Aorta (tissue), 5 donors: ENCODE measurements around the gene ZNF598. TPM values are rescaled to one million over a fixed set of nuclear protein-coding genes. Genes with fewer than 3 reads are reported as not detected.

Experiments used
- ATAC-seq: fragments of 200-7000 bp; cut with Tn5 transposase; one replicate; pipeline ENCODE4 v1.9.1; 2022; ENCODE audit warnings: moderate library complexity; ENCODE audit not compliant: low FRiP score
- DNase-seq, 2 donors: peaks; one replicate each; pipeline ENCODE4 v3.0.0-alpha.2; 2020
- H3K27ac ChIP-seq, 2 donors: one replicate each; pipeline ENCODE4 v1.5.1; 2013; ENCODE audit warnings: low read length in 2 of 2, mild to moderate bottlenecking in 2 of 2, moderate library complexity in 2 of 2, control low read depth in 1 of 2, inconsistent platforms in 1 of 2, low read depth in 1 of 2
- H3K27me3 ChIP-seq, 2 donors: one replicate each; pipeline ENCODE4 v1.6.1; 2013; ENCODE audit warnings: control low read depth in 1 of 2, low read length in 1 of 2, mild to moderate bottlenecking in 1 of 2, moderate library complexity in 1 of 2; ENCODE audit not compliant: insufficient read depth in 2 of 2, control insufficient read depth in 1 of 2
- H3K36me3 ChIP-seq, 2 donors: one replicate each; pipeline ENCODE4 v1.6.1; 2013; ENCODE audit warnings: control low read depth in 1 of 2, low read length in 1 of 2, mild to moderate bottlenecking in 1 of 2; ENCODE audit not compliant: insufficient read depth in 2 of 2, control insufficient read depth in 1 of 2
- H3K4me1 ChIP-seq, 2 donors: one replicate each; pipeline ENCODE4 v1.6.1; 2013; ENCODE audit warnings: low read length in 2 of 2, control low read depth in 1 of 2, mild to moderate bottlenecking in 1 of 2, moderate library complexity in 1 of 2; ENCODE audit not compliant: insufficient read depth in 2 of 2, control insufficient read depth in 1 of 2
- H3K4me3 ChIP-seq, 2 donors: one replicate each; pipeline ENCODE4 v1.5.1; 2013; ENCODE audit warnings: low read length in 2 of 2, control low read depth in 1 of 2, mild to moderate bottlenecking in 1 of 2
- H3K9me3 ChIP-seq: one replicate; pipeline ENCODE4 v1.6.1; 2013; ENCODE audit warnings: mild to moderate bottlenecking, low read length; ENCODE audit not compliant: control insufficient read depth
- WGBS, 2 donors: extraction: QIAGEN DNeasy Blood & Tissue Kit; methylation state at CpG; one replicate each; pipeline ENCODE4 v1.1.7; 2013; 5-methylcytosine and 5-hydroxymethylcytosine counted together
- intact Hi-C, 2 donors: fragments of 100-400 bp; cut with DNase I; formaldehyde crosslinking; loops; one replicate each; pipeline versions ENCODE4 v1.14.2 to v1.15.0; 2022
- polyA plus RNA-seq, 2 donors: library from polyadenylated mRNA; stranded (reverse); fragments of 200-250 nt; gene quantifications; one replicate each; pipeline ENCODE4 v1.2.3, GENCODE V29; 2013
- total RNA-seq, 2 donors: library from RNA; stranded (reverse); fragmentation: NEBNext Ultra II Directional; extraction: Animal tissue kit (Norgen Biotek cat#: 25700); gene quantifications; one replicate each; pipeline ENCODE4 v1.2.1, GENCODE V29; 2021
- donor health status: healthy with polysubstance abuse.
- donor health status: Bipolar disorder and iron deficiency.
- donor health status: DM: no; HTN: no; CAD: no.
- donor health status: DM: no; HTN: no; CAD: no.
- donor health status: DM: yes; HTN: yes; CAD: no.

The ZNF598 gene
- total and polyA plus RNA-seq, 4 donors, result 12.8 to 34.4 (median 32.0) TPM

DNA sequence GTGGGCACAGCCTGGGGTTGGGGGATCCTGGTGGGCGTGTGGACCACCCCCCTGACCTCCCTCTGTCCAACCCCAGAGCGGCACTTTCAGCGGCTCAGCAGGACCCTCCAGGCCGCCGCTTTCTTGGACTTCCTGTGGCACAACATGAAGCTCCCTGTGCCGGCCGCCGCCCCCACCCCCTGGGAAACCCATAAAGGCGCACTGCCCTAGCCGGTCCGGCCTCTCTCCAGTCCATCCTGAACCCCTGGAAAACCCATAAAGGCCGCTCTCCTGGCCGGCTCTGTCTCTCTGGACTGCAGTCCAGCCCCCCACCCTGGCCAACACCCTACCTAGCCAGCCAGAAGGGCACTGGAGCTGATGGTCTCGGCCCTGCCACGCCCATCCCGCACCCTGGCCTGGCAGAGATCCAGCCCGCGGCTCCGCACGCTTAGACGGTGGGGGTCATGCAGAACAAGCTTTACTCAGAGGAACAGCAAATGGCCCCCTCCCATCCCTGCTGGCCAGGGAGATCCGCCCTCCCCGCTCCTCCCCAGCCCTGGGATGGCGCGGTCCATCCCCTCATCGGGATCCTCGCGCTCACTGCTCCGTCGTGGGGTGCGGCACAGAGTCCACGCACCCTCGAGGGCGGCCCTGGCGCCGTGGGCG, 31.0 kb downstream of the ZNF598 start:
- Histone ChIP-seq H3K4me1 (peaks cover 0 to 1% of the 10 kb centered on the region in 2 donors), H3K4me3 (no peak overlapping the region), H3K27me3 (peaks cover 0 to 2% of the 10 kb centered on the region in 2 donors), H3K36me3 (peaks cover 0 to 27% of the 10 kb centered on the region in 2 donors), H3K27ac (no peak overlapping the region), H3K9me3 (no peaks in the 10 kb centered on the region)
- intact Hi-C loops, result no loop called here
- ATAC-seq (no peak), DNase-seq (no peak)
- WGBS, 2 donors, result 77 to 79% methylated on average over 37 of the region's 37 CpGs

DNA sequence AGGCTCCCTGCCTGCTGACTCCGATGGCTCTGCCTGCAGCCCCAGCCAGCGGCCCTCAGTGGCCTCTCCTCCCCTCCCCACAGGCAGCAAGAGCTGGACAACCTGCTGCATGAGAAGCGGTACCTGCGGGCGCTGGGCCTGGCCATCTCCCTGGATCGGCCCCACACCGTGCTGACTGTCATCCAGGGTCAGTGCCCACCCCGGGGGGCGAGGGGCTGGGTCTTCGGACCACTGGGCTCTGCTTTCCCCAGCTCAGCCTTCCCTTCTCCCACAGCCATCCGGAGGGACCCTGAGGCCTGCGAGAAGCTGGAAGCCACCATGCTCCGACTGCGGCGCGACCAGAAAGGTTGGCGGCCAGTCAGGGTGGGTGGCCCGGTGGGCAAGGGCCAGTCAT, 31.7 kb downstream of the ZNF598 start:
- H3K27me3 ChIP-seq, result peaks cover 0 to 2% of the 10 kb centered on the region in 2 donors
- DNase-seq, result no peak
- no peaks in the 10 kb centered on the region for H3K9me3 ChIP-seq
- ATAC-seq, result no peak
- intact Hi-C loops, result no loop called here
- WGBS, 2 donors, result 94 to 95% methylated on average over 18 of the region's 18 CpGs
- H3K4me1 ChIP-seq, result no peaks in the 10 kb centered on the region
- no peak overlapping the region for H3K4me3 ChIP-seq
- peaks cover 0 to 27% of the 10 kb centered on the region in 2 donors for H3K36me3 ChIP-seq
- no peak overlapping the region for H3K27ac ChIP-seq

DNA sequence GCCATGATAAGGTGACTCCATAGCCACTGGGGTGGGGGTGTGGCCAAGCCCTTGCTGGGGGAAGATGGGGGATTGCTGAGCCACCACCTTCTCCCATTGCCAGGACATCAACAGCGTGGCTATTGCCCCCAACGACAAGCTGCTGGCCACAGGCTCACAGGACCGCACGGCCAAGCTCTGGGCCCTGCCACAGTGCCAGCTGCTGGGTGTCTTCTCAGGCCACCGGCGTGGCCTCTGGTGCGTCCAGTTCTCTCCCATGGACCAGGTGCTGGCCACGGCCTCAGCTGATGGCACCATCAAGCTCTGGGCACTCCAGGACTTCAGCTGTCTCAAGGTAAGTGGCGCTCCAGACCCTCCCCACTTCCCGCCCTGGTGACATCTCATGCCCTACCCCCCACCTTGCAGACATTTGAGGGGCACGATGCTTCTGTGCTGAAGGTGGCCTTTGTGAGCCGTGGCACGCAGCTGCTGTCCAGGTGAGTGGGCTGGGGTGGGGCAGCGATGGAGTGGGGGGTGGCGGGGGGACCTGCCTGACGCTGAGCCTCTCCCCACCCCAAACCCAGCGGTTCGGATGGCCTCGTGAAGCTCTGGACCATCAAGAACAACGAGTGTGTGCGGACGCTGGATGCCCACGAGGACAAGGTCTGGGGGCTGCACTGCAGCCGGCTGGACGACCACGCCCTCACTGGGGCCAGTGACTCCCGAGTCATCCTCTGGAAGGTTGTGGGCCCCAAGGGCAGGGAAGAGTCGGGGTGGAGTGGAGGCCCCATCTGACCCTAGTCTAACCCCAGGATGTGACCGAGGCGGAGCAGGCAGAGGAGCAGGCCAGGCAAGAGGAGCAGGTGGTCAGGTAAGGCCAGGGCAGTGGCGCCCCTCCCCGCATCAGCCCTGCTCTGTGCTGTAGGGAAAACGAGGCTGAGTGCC, 32.4 kb downstream of the ZNF598 start:
- no peaks in the 10 kb centered on the region for H3K4me1 ChIP-seq
- peaks cover 0 to 2% of the 10 kb centered on the region in 2 donors for H3K27me3 ChIP-seq
- WGBS, 2 donors, result 88 to 93% methylated on average over 32 to 33 of the region's 33 CpGs
- H3K4me3 ChIP-seq, result no peak overlapping the region
- no peak for ATAC-seq
- no peak for DNase-seq
- intact Hi-C loops, result no loop called here
- H3K36me3 ChIP-seq, result peaks cover 0 to 27% of the 10 kb centered on the region in 2 donors
- H3K9me3 ChIP-seq, result no peaks in the 10 kb centered on the region
- H3K27ac ChIP-seq, result no peak overlapping the region

- DNase-seq (no peak), ATAC-seq (no peak)
- no peak overlapping the region for H3K27ac ChIP-seq
- H3K4me3 ChIP-seq, result no peak overlapping the region
- no peaks in the 10 kb centered on the region for H3K4me1 ChIP-seq
- H3K27me3 ChIP-seq, result peaks cover 0 to 2% of the 10 kb centered on the region in 2 donors
- intact Hi-C loops, result no loop called here
- H3K9me3 ChIP-seq, result no peaks in the 10 kb centered on the region
- peaks cover 0 to 27% of the 10 kb centered on the region in 2 donors for H3K36me3 ChIP-seq
- WGBS, 2 donors, result 93% methylated on average over 8 of the region's 8 CpGs
These were observed 33.5 kb downstream of the ZNF598 start for GRCh38 chr16:1976216-1976520.

GRCh38 chr16:1975432-1976215, 34.0 kb downstream of the ZNF598 start:
- Histone ChIP-seq H3K27ac (no peak overlapping the region), H3K27me3 (peaks cover 0 to 2% of the 10 kb centered on the region in 2 donors), H3K9me3 (no peaks in the 10 kb centered on the region), H3K36me3 (peaks cover 0 to 27% of the 10 kb centered on the region in 2 donors), H3K4me1 (no peaks in the 10 kb centered on the region), H3K4me3 (no peak overlapping the region)
- 94 to 95% methylated on average over 33 of the region's 33 CpGs for WGBS, 2 donors
- intact Hi-C loops, result no loop called here
- no peak for ATAC-seq
- no peak for DNase-seq

GRCh38 chr16:1974157-1975070, 35.2 kb downstream of the ZNF598 start:
- DNase-seq, result no peak
- Histone ChIP-seq H3K36me3 (peaks cover 0 to 27% of the 10 kb centered on the region in 2 donors), H3K4me3 (no peak overlapping the region), H3K4me1 (no peaks in the 10 kb centered on the region), H3K9me3 (no peaks in the 10 kb centered on the region), H3K27ac (no peak overlapping the region), H3K27me3 (peaks cover 0 to 2% of the 10 kb centered on the region in 2 donors)
- ATAC-seq, result no peak
- 93% methylated on average over 42 of the region's 42 CpGs for WGBS, 2 donors
- intact Hi-C loops, result no loop called here

- Histone ChIP-seq H3K9me3 (no peaks in the 10 kb centered on the region), H3K4me3 (no peak overlapping the region), H3K27ac (no peak overlapping the region), H3K36me3 (peaks cover 0 to 27% of the 10 kb centered on the region in 2 donors), H3K27me3 (no peaks in the 10 kb centered on the region), H3K4me1 (no peaks in the 10 kb centered on the region)
- DNase-seq, result no peak
- no peak for ATAC-seq
- 91 to 94% methylated on average over 16 of the region's 16 CpGs for WGBS, 2 donors
- intact Hi-C loops, result no loop called here
These were observed 36.0 kb downstream of the ZNF598 start for GRCh38 chr16:1973461-1974156.
